Measurements from ENCODE around the gene SPG11. TPM values are rescaled to one million over a fixed set of nuclear protein-coding genes. Genes with fewer than 3 reads are reported as not detected.
"Not testable (repeated sequence)": the region's sequence is repeated elsewhere in the genome, so short reads cannot be mapped to it uniquely, and the experiment has no call there.

The SPG11 gene
- total RNA-seq, 2 donors from 2014 or later = 90.9 to 99.3 TPM

GRCh38 chr15:44690245-44690644, 26.8 kb upstream of the SPG11 start:
- peak in 1 of 2 donors; percentile 33 for ATAC-seq
- H3K36me3 Mint-ChIP-seq = peaks cover 24 to 37% of the 10 kb centered on the region in 2 donors
- not testable (repeated sequence) for H3K27ac Mint-ChIP-seq; DNase-seq (ENCODE audit: low spot score in 2 of 2)
- peaks cover 15 to 19% of the 10 kb centered on the region in 2 donors for H3K9me3 Mint-ChIP-seq

- DNase-seq (ENCODE audit: low spot score in 2 of 2); ATAC-seq: not testable (repeated sequence)
- Mint-ChIP-seq H3K36me3 (peaks cover 28 to 41% of the 10 kb centered on the region in 2 donors), H3K9me3 (peaks cover 19% of the 10 kb centered on the region in 2 donors), H3K27ac (peak overlapping the region in 1 of 2 donors; percentile 58)
These were observed 25.9 kb upstream of the SPG11 start for GRCh38 chr15:44689318-44689717.

GRCh38 chr15:44682809-44683682, 19.6 kb upstream of the SPG11 start:
- ATAC-seq (peak; percentile 70 to 72), DNase-seq (ENCODE audit: low spot score in 2 of 2) (peak; percentile 63 to 70)
- peaks cover 22 to 25% of the 10 kb centered on the region in 2 donors for H3K9me3 Mint-ChIP-seq
- peaks cover 31 to 35% of the 10 kb centered on the region in 2 donors for H3K36me3 Mint-ChIP-seq
- peak overlapping the region; percentile 85 to 86 for H3K27ac Mint-ChIP-seq

- H3K9me3 Mint-ChIP-seq = peaks cover 15 to 18% of the 10 kb centered on the region in 2 donors
- DNase-seq (ENCODE audit: low spot score in 2 of 2) (no peak), ATAC-seq (peak; percentile 61 to 63)
- H3K36me3 Mint-ChIP-seq = peaks cover 25 to 27% of the 10 kb centered on the region in 2 donors
- peak overlapping the region; percentile 45 to 86 for H3K27ac Mint-ChIP-seq
These were observed 18.7 kb upstream of the SPG11 start for GRCh38 chr15:44682211-44682610.

GRCh38 chr15:44676676-44677075, 13.2 kb upstream of the SPG11 start:
- Mint-ChIP-seq H3K36me3 (peaks cover 7 to 10% of the 10 kb centered on the region in 2 donors), H3K27ac (peak overlapping the region; percentile 31 to 89)
- ATAC-seq = peak; percentile 58 to 85

GRCh38 chr15:44675911-44676310, 12.4 kb upstream of the SPG11 start:
- peak overlapping the region; percentile 31 to 89 for H3K27ac Mint-ChIP-seq

More at GRCh38 chr15:44676676-44677075, 13.2 kb upstream of the SPG11 start:
- DNase-seq (ENCODE audit: low spot score in 2 of 2) = peak in 1 of 2 donors; percentile 71
- peaks cover 0 to 7% of the 10 kb centered on the region in 2 donors for H3K9me3 Mint-ChIP-seq

GRCh38 chr15:44673639-44674038, 10.2 kb upstream of the SPG11 start:
- H3K36me3 Mint-ChIP-seq = peaks cover 7 to 10% of the 10 kb centered on the region in 2 donors
- ATAC-seq (no peak), DNase-seq (ENCODE audit: low spot score in 2 of 2) (no peak)
- H3K27ac Mint-ChIP-seq = peak overlapping the region in 1 of 2 donors; percentile 30
- peaks cover 0 to 4% of the 10 kb centered on the region in 2 donors for H3K9me3 Mint-ChIP-seq

More at GRCh38 chr15:44675911-44676310, 12.4 kb upstream of the SPG11 start:
- Mint-ChIP-seq H3K9me3 (peaks cover 0 to 7% of the 10 kb centered on the region in 2 donors), H3K36me3 (peaks cover 7 to 10% of the 10 kb centered on the region in 2 donors)
- DNase-seq (ENCODE audit: low spot score in 2 of 2) (no peak), ATAC-seq (no peak)

GRCh38 chr15:44670087-44670950, 6.9 kb upstream of the SPG11 start:
- DNase-seq (ENCODE audit: low spot score in 2 of 2) = no peak
- no peaks in the 10 kb centered on the region for H3K36me3 Mint-ChIP-seq
- no peaks in the 10 kb centered on the region for H3K9me3 Mint-ChIP-seq
- ATAC-seq = no peak
- peak overlapping the region; percentile 39 to 57 for H3K27ac Mint-ChIP-seq

GRCh38 chr15:44668921-44669320, 5.5 kb upstream of the SPG11 start:
- Mint-ChIP-seq H3K9me3 (no peaks in the 10 kb centered on the region), H3K36me3 (no peaks in the 10 kb centered on the region), H3K27ac (peak overlapping the region in 1 of 2 donors; percentile 39)
- DNase-seq (ENCODE audit: low spot score in 2 of 2) = no peak
- ATAC-seq = no peak

- ATAC-seq = no peak
- no peak for DNase-seq (ENCODE audit: low spot score in 2 of 2)
These were observed 3.5 kb upstream of the SPG11 start for GRCh38 chr15:44667039-44667360.

GRCh38 chr15:44666210-44667038, 3.0 kb upstream of the SPG11 start:
- ATAC-seq = no peak
- no peak for DNase-seq (ENCODE audit: low spot score in 2 of 2)
- Mint-ChIP-seq H3K36me3 (peaks cover 5 to 6% of the 10 kb centered on the region in 2 donors), H3K27ac (peak overlapping the region; percentile 73 to 94), H3K9me3 (no peaks in the 10 kb centered on the region)

More at GRCh38 chr15:44667039-44667360, 3.5 kb upstream of the SPG11 start:
- peaks cover 5 to 6% of the 10 kb centered on the region in 2 donors for H3K36me3 Mint-ChIP-seq
- peak overlapping the region; percentile 73 to 94 for H3K27ac Mint-ChIP-seq
- no peaks in the 10 kb centered on the region for H3K9me3 Mint-ChIP-seq

GRCh38 chr15:44662478-44663409, 718 bp downstream of the SPG11 start:
- H3K27ac Mint-ChIP-seq = peak overlapping the region; percentile 96 to 97
- ATAC-seq (peak; percentile 55 to 73), DNase-seq (ENCODE audit: low spot score in 2 of 2) (peak; percentile 79 to 81)
- H3K9me3 Mint-ChIP-seq = no peaks in the 10 kb centered on the region
- peaks cover 10 to 14% of the 10 kb centered on the region in 2 donors for H3K36me3 Mint-ChIP-seq

- H3K9me3 Mint-ChIP-seq = no peaks in the 10 kb centered on the region
- no peak for ATAC-seq
- peak overlapping the region; percentile 96 to 97 for H3K27ac Mint-ChIP-seq
- DNase-seq (ENCODE audit: low spot score in 2 of 2) = no peak
- H3K36me3 Mint-ChIP-seq = peaks cover 11 to 24% of the 10 kb centered on the region in 2 donors
These were observed 1.9 kb downstream of the SPG11 start for GRCh38 chr15:44661576-44661975.

GRCh38 chr15:44659056-44659455, 4.4 kb downstream of the SPG11 start:
- no peak for ATAC-seq
- H3K36me3 Mint-ChIP-seq = peaks cover 17 to 35% of the 10 kb centered on the region in 2 donors
- no peak overlapping the region for H3K27ac Mint-ChIP-seq
- H3K9me3 Mint-ChIP-seq = no peaks in the 10 kb centered on the region
- DNase-seq (ENCODE audit: low spot score in 2 of 2) = no peak

GRCh38 chr15:44657378-44657777, 6.1 kb downstream of the SPG11 start:
- no peak for DNase-seq (ENCODE audit: low spot score in 2 of 2)
- H3K9me3 Mint-ChIP-seq = no peaks in the 10 kb centered on the region
- no peak overlapping the region for H3K27ac Mint-ChIP-seq
- peaks cover 12 to 29% of the 10 kb centered on the region in 2 donors for H3K36me3 Mint-ChIP-seq
- no peak for ATAC-seq
